ENCODE results near the gene LY9. TPM values are rescaled to one million over a fixed set of nuclear protein-coding genes. Genes with fewer than 3 reads are reported as not detected.

LY9 gene
- total RNA-seq, 4 donors from 2014 or later, result 0.40 to 9.4 (median 1.8) TPM

GRCh38 chr1:160860840-160861505 lies 65.0 kb downstream of the LY9 start:
- in situ Hi-C loops (cut with MboI; ENCODE audit: low pct_ligation_motif_present in 1 of 4, low pct_unique_long_range_greater_than_20kb in 1 of 4, low sequenced_read_pairs in 3 of 4), result no loop called here
- TF ChIP-seq POLR2AphosphoS5 (IDR thresholded peaks at IDR 0.05), result no peak
- no peak for TF ChIP-seq POLR2A (IDR thresholded peaks at IDR 0.05)
- TF ChIP-seq CTCF (IDR thresholded peaks at IDR 0.05), result no peak
- TF ChIP-seq EP300 (IDR thresholded peaks at IDR 0.05; ENCODE audit: low read depth), result no peak
- WGBS, 2 donors (ENCODE audit: low coverage in 1 of 2), result 77 to 100% methylated on average over 1 to 5 of the region's 5 CpGs
- Histone ChIP-seq H3K27ac (no peak overlapping the region), H3K9me3 (no peaks in the 10 kb centered on the region), H3K4me1 (peaks cover 0 to 25% (median 9%) of the 10 kb centered on the region in 4 donors), H3K27me3 (no peaks in the 10 kb centered on the region), H3K36me3 (no peaks in the 10 kb centered on the region), H3K4me3 (no peak overlapping the region)
- DNase-seq, result no peak
- intact Hi-C loops (cut with DNase I; ENCODE audit: low total_unique reads), result no loop called here

DNA sequence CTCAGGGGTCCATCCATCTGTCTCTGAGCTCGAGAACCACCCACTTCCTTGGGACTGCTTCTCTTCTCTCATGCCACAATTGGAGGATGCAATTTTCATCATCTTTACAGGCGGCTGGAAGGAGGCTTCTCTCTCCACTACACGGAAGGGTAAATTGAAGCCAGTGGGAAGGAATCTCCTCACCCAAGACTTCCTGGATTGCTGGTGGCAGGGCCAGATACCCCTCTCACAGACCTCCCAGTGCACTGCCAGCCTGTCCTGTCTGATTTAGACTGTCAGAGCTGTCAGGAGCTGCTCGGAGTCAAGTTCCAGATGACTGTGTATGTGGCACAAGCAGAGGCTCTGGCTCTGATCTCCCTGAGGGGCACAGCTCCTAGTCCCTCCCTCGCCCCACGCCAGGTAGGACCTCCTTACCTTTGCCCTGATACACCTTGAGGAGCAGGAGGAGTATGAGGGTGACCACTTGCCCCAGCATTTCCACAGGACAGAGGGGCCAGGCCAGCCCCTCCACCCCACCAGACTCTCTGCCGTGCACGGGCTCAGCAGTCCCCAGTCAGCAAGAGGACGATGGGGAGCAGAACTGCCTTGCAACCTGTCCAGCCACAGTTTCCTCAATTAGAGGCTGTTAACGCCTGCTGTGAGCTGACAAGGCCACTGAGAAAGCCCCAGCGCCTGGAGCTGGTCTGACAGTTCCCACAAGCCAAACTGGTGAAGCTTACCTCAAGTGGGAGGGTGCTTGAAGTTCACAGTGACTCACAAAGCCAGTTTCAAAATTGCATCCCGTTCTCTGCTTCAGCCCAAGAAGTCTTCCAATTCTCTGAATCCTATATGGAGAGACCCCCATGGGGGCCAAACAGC lies 66.5 kb downstream of the LY9 start, which contains the start of gene CD244:
Gene CD244, minus strand, starts transcription at position 685 of the 858 bp plus-strand sequence. Its CDS starts 210 bp downstream, at position 475.
- Histone ChIP-seq H3K9me3 (no peaks in the 10 kb centered on the region), H3K4me3 (no peak within 1 kb of the TSS), H3K36me3 (no peaks in the 10 kb centered on the region), H3K27me3 (no peaks in the 10 kb centered on the region), H3K27ac (peak within 1 kb of the TSS; percentile 13 to 28 (median 19)), H3K4me1 (peaks cover 0 to 24% (median 9%) of the 10 kb centered on the region in 4 donors)
- peak; percentile 46 for DNase-seq
- in situ Hi-C loops (cut with MboI; ENCODE audit: low pct_ligation_motif_present in 1 of 4, low pct_unique_long_range_greater_than_20kb in 1 of 4, low sequenced_read_pairs in 3 of 4) (no loop called here), intact Hi-C loops (cut with DNase I; ENCODE audit: low total_unique reads) (no loop called here)
- WGBS, 2 donors (ENCODE audit: low coverage in 1 of 2), result 47% methylated on average over 12 of the region's 12 CpGs; no CpG with 5 or more reads in 1 of the 2 donors
- TF ChIP-seq POLR2AphosphoS5 (IDR thresholded peaks at IDR 0.05) (no peak), POLR2A (IDR thresholded peaks at IDR 0.05) (no peak), EP300 (IDR thresholded peaks at IDR 0.05; ENCODE audit: low read depth) (no peak), CTCF (IDR thresholded peaks at IDR 0.05) (no peak)

- H3K4me3 ChIP-seq, result no peak overlapping the region
- intact Hi-C loops (cut with DNase I; ENCODE audit: low total_unique reads), result no loop called here
- whole genome bisulfite sequencing, 2 donors (ENCODE audit: low coverage in 1 of 2), result 77 to 88% methylated on average over 6 to 11 of the region's 11 CpGs
- no peak for DNase-seq
- peak overlapping the region in 3 of 4 donors; percentile 13 to 28 (median 15) for H3K27ac ChIP-seq
- H3K4me1 ChIP-seq, result peaks cover 0 to 18% (median 5%) of the 10 kb centered on the region in 4 donors
- TF ChIP-seq POLR2A (IDR thresholded peaks at IDR 0.05) (no peak), POLR2AphosphoS5 (IDR thresholded peaks at IDR 0.05) (no peak), CTCF (IDR thresholded peaks at IDR 0.05) (no peak), EP300 (IDR thresholded peaks at IDR 0.05; ENCODE audit: low read depth) (no peak)
- no peaks in the 10 kb centered on the region for H3K9me3 ChIP-seq
- no peaks in the 10 kb centered on the region for H3K27me3 ChIP-seq
- H3K36me3 ChIP-seq, result no peaks in the 10 kb centered on the region
- in situ Hi-C loops (cut with MboI; ENCODE audit: low pct_ligation_motif_present in 1 of 4, low pct_unique_long_range_greater_than_20kb in 1 of 4, low sequenced_read_pairs in 3 of 4), result no loop called here
Observed at GRCh38 chr1:160863061-160863773, 67.2 kb downstream of the LY9 start.

GRCh38 chr1:160863774-160864131 lies 67.8 kb downstream of the LY9 start:
- Histone ChIP-seq H3K4me1 (peaks cover 0 to 13% (median 2%) of the 10 kb centered on the region in 4 donors), H3K36me3 (no peaks in the 10 kb centered on the region), H3K27me3 (no peaks in the 10 kb centered on the region), H3K27ac (no peak overlapping the region), H3K4me3 (no peak overlapping the region), H3K9me3 (no peaks in the 10 kb centered on the region)
- intact Hi-C loops (cut with DNase I; ENCODE audit: low total_unique reads) (no loop called here), in situ Hi-C loops (cut with MboI; ENCODE audit: low pct_ligation_motif_present in 1 of 4, low pct_unique_long_range_greater_than_20kb in 1 of 4, low sequenced_read_pairs in 3 of 4) (no loop called here)
- TF ChIP-seq CTCF (IDR thresholded peaks at IDR 0.05) (no peak), EP300 (IDR thresholded peaks at IDR 0.05; ENCODE audit: low read depth) (no peak), POLR2AphosphoS5 (IDR thresholded peaks at IDR 0.05) (no peak), POLR2A (IDR thresholded peaks at IDR 0.05) (no peak)
- no peak for DNase-seq
- 80 to 87% methylated on average over 4 of the region's 4 CpGs for WGBS, 2 donors (ENCODE audit: low coverage in 1 of 2)
